Mucosa of descending colon (tissue), 3 donors: ENCODE results near the gene RBM33. TPM values are rescaled to one million over a fixed set of nuclear protein-coding genes. Genes with fewer than 3 reads are reported as not detected.

ENCODE experiments used
- ATAC-seq: fragments of 200-7000 bp; cut with Tn5 transposase; one replicate; pipeline ENCODE4 v1.9.1; 2020; ENCODE audit warnings: mild to moderate bottlenecking, moderate library complexity
- DNase-seq, 3 donors: peaks; one replicate each; pipeline ENCODE4 v3.0.0-alpha.2; 2020
- H3K36me3 ChIP-seq: fragments of 200-600 bp; one replicate; pipeline ENCODE4 v1.8.0; 2021; ENCODE audit warnings: low read depth, mild to moderate bottlenecking
- H3K4me1 ChIP-seq: fragments of 200-600 bp; one replicate; pipeline ENCODE4 v1.8.0; 2021; ENCODE audit warnings: low read depth, mild to moderate bottlenecking
- H3K4me3 ChIP-seq: fragments of 200-600 bp; one replicate; pipeline ENCODE4 v1.8.0; 2021; ENCODE audit warnings: mild to moderate bottlenecking
- H3K9me3 ChIP-seq: fragments of 200-600 bp; one replicate; pipeline ENCODE4 v1.8.0; 2021; ENCODE audit warnings: mild to moderate bottlenecking
- intact Hi-C, 2 donors: fragments of 100-400 bp; cut with DNase I in 1 of 2; cut with micrococcal nuclease in 1 of 2; formaldehyde crosslinking; loops; one replicate each; pipeline versions ENCODE4 v1.11.0 to v1.11.1; 2022; cut with DNase I, micrococcal nuclease
- total RNA-seq, 3 donors: library from RNA; stranded (reverse); fragmentation: NEBNext Ultra II Directional in 2 of 3; extraction: Animal tissue kit (Norgen Biotek cat#: 25700) in 2 of 3; gene quantifications; one replicate each; pipeline versions ENCODE4 v1.2.1 to v1.2.4, GENCODE V29; 2021 to 2023
- TF ChIP-seq, protein P1 (sequence below): fragments of 200-600 bp; IDR thresholded peaks from one replicate; pipeline ENCODE4 v1.8.0; 2022; ENCODE audit warnings: antibody characterized with exemption, mild to moderate bottlenecking
- donor health status: DM: no; HTN: no; CAD: no; lungs with moderate emphysema.
- donor health status: DM: no; HTN: no; CAD: no.
- donor health status: DM: no; HTN: yes; CAD: no.

RBM33 gene
- total RNA-seq, 3 donors from 2014 or later: 59.9 to 75.8 (median 69.8) TPM

DNA sequence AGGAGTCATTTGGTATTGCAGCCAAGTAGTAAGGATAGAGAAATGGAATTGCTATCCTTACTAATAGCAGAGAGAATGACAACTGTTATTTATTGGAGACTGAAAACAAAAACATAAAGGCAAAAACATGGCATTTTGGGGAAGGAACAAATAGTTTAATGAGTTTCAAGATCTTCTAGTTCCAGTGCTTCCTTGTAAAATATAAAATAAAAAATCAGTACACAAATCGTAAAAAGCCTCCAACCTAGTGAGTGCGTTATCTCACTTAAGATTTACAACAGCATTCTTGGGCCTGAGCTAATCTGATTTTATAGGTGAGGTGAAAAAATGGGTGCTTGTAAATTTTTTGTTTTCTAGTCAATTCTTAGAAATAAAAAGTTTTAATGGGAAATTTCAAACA lies 3.3 kb downstream of the RBM33 start:
- Histone ChIP-seq H3K36me3 (no peaks in the 10 kb centered on the region), H3K9me3 (peaks cover 13% of the 10 kb centered on the region), H3K4me1 (peaks cover 25% of the 10 kb centered on the region), H3K4me3 (no peak overlapping the region)
- no peak for DNase-seq
- TF ChIP-seq, protein P1, sequence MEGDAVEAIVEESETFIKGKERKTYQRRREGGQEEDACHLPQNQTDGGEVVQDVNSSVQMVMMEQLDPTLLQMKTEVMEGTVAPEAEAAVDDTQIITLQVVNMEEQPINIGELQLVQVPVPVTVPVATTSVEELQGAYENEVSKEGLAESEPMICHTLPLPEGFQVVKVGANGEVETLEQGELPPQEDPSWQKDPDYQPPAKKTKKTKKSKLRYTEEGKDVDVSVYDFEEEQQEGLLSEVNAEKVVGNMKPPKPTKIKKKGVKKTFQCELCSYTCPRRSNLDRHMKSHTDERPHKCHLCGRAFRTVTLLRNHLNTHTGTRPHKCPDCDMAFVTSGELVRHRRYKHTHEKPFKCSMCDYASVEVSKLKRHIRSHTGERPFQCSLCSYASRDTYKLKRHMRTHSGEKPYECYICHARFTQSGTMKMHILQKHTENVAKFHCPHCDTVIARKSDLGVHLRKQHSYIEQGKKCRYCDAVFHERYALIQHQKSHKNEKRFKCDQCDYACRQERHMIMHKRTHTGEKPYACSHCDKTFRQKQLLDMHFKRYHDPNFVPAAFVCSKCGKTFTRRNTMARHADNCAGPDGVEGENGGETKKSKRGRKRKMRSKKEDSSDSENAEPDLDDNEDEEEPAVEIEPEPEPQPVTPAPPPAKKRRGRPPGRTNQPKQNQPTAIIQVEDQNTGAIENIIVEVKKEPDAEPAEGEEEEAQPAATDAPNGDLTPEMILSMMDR: no peak
- intact Hi-C loops: no loop called here
- ATAC-seq: no peak

- TF ChIP-seq, protein P1: no peak
- Histone ChIP-seq H3K9me3 (peaks cover 13% of the 10 kb centered on the region), H3K36me3 (no peaks in the 10 kb centered on the region), H3K4me3 (no peak overlapping the region), H3K4me1 (peaks cover 30% of the 10 kb centered on the region)
- ATAC-seq: no peak
- intact Hi-C loops: no loop called here
- no peak for DNase-seq
Measured at GRCh38 chr7:155648752-155649339, 4.4 kb downstream of the RBM33 start.

- Histone ChIP-seq H3K4me1 (peaks cover 32% of the 10 kb centered on the region), H3K36me3 (no peaks in the 10 kb centered on the region), H3K4me3 (no peak overlapping the region), H3K9me3 (peaks cover 13% of the 10 kb centered on the region)
- DNase-seq (no peak), ATAC-seq (no peak)
- intact Hi-C loops: no loop called here
- TF ChIP-seq, protein P1: no peak
Measured at GRCh38 chr7:155649588-155649987, 5.1 kb downstream of the RBM33 start.

- Histone ChIP-seq H3K4me3 (no peak overlapping the region), H3K4me1 (peaks cover 15% of the 10 kb centered on the region), H3K36me3 (no peaks in the 10 kb centered on the region), H3K9me3 (peaks cover 13% of the 10 kb centered on the region)
- intact Hi-C loops: no loop called here
- TF ChIP-seq, protein P1: no peak
- ATAC-seq (no peak), DNase-seq (no peak)
Measured at GRCh38 chr7:155652156-155653114, 8.0 kb downstream of the RBM33 start.

DNA sequence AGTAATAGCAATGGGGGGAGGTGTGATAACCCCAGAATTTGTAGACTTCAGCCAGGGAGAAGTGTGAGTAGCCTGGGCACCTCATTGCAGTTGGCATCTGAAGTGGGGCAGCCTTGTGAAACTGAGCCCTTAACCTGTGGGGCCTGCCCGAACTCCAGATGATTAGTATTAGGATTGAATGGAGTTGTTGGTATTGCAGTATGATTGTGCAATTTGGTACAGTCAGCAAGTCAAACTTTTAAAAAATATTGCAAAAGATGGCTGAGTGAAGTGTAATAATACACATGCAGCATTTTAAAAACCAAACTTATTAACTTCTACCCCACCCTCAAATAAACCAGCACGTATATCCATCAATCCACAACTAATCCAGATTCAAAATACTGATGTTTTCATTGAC lies 9.3 kb downstream of the RBM33 start:
- peaks cover 7% of the 10 kb centered on the region for H3K4me1 ChIP-seq
- no peak for DNase-seq
- TF ChIP-seq, protein P1: no peak
- no peak overlapping the region for H3K4me3 ChIP-seq
- intact Hi-C loops: no loop called here
- H3K36me3 ChIP-seq: no peaks in the 10 kb centered on the region
- peaks cover 9% of the 10 kb centered on the region for H3K9me3 ChIP-seq
- ATAC-seq: no peak
